H1 (cell line): Measurements from ENCODE around the gene PLA2R1. TPM values are rescaled to one million over a fixed set of nuclear protein-coding genes. Genes with fewer than 3 reads are reported as not detected.

Source experiments
- CTCF ChIA-PET: fragments of 300-600 bp; sonication (Branson Sonifier 250); formaldehyde crosslinking; loops from one replicate; lab custom pipeline; 2021; ENCODE audit not compliant: partially characterized antibody; lab: Charles Lee
- POLR2A ChIA-PET: fragments of 300-600 bp; sonication (Branson Sonifier 250); formaldehyde crosslinking; loops from one replicate; lab custom pipeline; 2021; ENCODE audit warnings: inconsistent platforms; ENCODE audit not compliant: partially characterized antibody; lab: Charles Lee
- DNase-seq, 2 experiments: peaks; one replicate each; pipeline versions ENCODE4 v3.0.0 to v3.0.0-alpha.2; 2010 to 2022; ENCODE audit warnings: low spot score in 2 of 2, low read depth in 1 of 2, mixed read lengths in 1 of 2
- FAIRE-seq: peaks from 2 replicates; lab custom pipeline; 2011; peaks lifted over from hg19 to GRCh38; lab: Jason Lieb, UNC
- H2AFZ ChIP-seq: 2 replicates; pipeline ENCODE4 v1.8.1; 2012; ENCODE audit warnings: low read length, inconsistent platforms
- H2AK5ac ChIP-seq: 2 replicates; pipeline ENCODE4 v1.6.1; 2013; ENCODE audit warnings: low read depth, low read length
- H2BK120ac ChIP-seq: replicated peaks from 2 replicates; pipeline ENCODE3; 2013; ENCODE audit warnings: low read depth, low read length, inconsistent platforms
- H2BK12ac ChIP-seq: 2 replicates; pipeline ENCODE4 v1.6.1; 2013; ENCODE audit warnings: low read depth, low read length
- H2BK15ac ChIP-seq: 2 replicates; pipeline ENCODE4 v1.6.1; 2013; ENCODE audit warnings: low read length
- H2BK20ac ChIP-seq: 2 replicates; pipeline ENCODE4 v1.6.1; 2013; ENCODE audit warnings: low read length
- H2BK5ac ChIP-seq: 2 replicates; pipeline ENCODE4 v1.6.1; 2013; ENCODE audit warnings: low read depth, low read length
- H3K14ac ChIP-seq: 2 replicates; pipeline ENCODE4 v1.6.1; 2013; ENCODE audit warnings: inconsistent platforms; ENCODE audit not compliant: insufficient read length
- H3K18ac ChIP-seq: 2 replicates; pipeline ENCODE4 v1.6.1; 2013; ENCODE audit warnings: low read length; ENCODE audit errors: extremely low read depth
- H3K23ac ChIP-seq: 2 replicates; pipeline ENCODE4 v1.6.1; 2013; ENCODE audit warnings: inconsistent platforms; ENCODE audit not compliant: insufficient read length
- H3K23me2 ChIP-seq: 2 replicates; pipeline ENCODE4 v1.6.1; 2013; ENCODE audit warnings: low read depth, low read length
- H3K27ac ChIP-seq: 2 replicates; pipeline ENCODE4 v1.6.1; 2011; ENCODE audit warnings: low read depth, low read length, inconsistent platforms
- H3K27me3 ChIP-seq, 4 experiments: replicated peaks in 1 of 4; 1 replicate in 1 of 4; 2 replicates in 3 of 4; pipeline versions ENCODE4 v1.6.1 to v1.8.1; 2011 to 2013; ENCODE audit warnings: low read length in 3 of 4, mild to moderate bottlenecking in 3 of 4, inconsistent platforms in 2 of 4, mixed read lengths in 2 of 4, moderate library complexity in 1 of 4; ENCODE audit not compliant: control insufficient read depth in 3 of 4, insufficient read depth in 3 of 4; ENCODE audit errors: extremely low read depth in 1 of 4
- H3K36me3 ChIP-seq, 4 experiments: 2 replicates each; pipeline versions ENCODE4 v1.6.1 to v1.8.1; 2011 to 2013; ENCODE audit warnings: mild to moderate bottlenecking in 4 of 4, low read length in 3 of 4, moderate library complexity in 2 of 4, control low read depth in 1 of 4, inconsistent platforms in 1 of 4; ENCODE audit not compliant: insufficient read depth in 4 of 4, control insufficient read depth in 2 of 4
- H3K4ac ChIP-seq: replicated peaks from 2 replicates; pipeline ENCODE3; 2013; ENCODE audit warnings: low read length, low read depth, mixed read lengths, inconsistent platforms; ENCODE audit not compliant: insufficient read length
- H3K4me1 ChIP-seq, 4 experiments: replicated peaks in 1 of 4; 1 replicate in 1 of 4; 2 replicates in 3 of 4; pipeline versions ENCODE4 v1.6.1 to v1.8.1; 2011 to 2013; ENCODE audit warnings: low read length in 3 of 4, inconsistent platforms in 2 of 4, mixed read lengths in 1 of 4; ENCODE audit not compliant: insufficient read depth in 4 of 4, control insufficient read depth in 3 of 4
- H3K4me2 ChIP-seq, 2 experiments: 2 replicates each; pipeline versions ENCODE4 v1.6.1 to v1.8.1; 2011 to 2013; ENCODE audit warnings: low read depth in 2 of 2, low read length in 2 of 2, control low read depth in 1 of 2, inconsistent platforms in 1 of 2, mild to moderate bottlenecking in 1 of 2; ENCODE audit not compliant: insufficient read depth in 1 of 2
- H3K4me3 ChIP-seq, 4 experiments: fragments of 200-600, 300-600 bp in 1 of 4; sonication (generic), shearing (Covaris generic), sonication (Bioruptor Twin) in 1 of 4; 2 replicates each; pipeline versions ENCODE4 v1.5.1 to v1.8.1; 2011 to 2016; ENCODE audit warnings: low read length in 4 of 4, low read depth in 3 of 4, control low read depth in 2 of 4, inconsistent platforms in 2 of 4, mild to moderate bottlenecking in 2 of 4, mixed read lengths in 1 of 4, moderate library complexity in 1 of 4; ENCODE audit not compliant: insufficient read depth in 2 of 4; ENCODE audit errors: extremely low read depth in 1 of 4
- H3K56ac ChIP-seq: replicated peaks from 2 replicates; pipeline ENCODE3; 2013; ENCODE audit warnings: low read depth, mild to moderate bottlenecking, mixed read lengths, low read length, inconsistent platforms; ENCODE audit not compliant: insufficient read length
- H3K79me1 ChIP-seq: 2 replicates; pipeline ENCODE4 v1.6.1; 2013; ENCODE audit warnings: low read depth, low read length, control low read depth
- H3K79me2 ChIP-seq, 2 experiments: 2 replicates each; pipeline versions ENCODE4 v1.6.1 to v1.8.1; 2012 to 2013; ENCODE audit warnings: low read length in 2 of 2, mild to moderate bottlenecking in 2 of 2, inconsistent platforms in 1 of 2; ENCODE audit not compliant: insufficient read depth in 2 of 2, control insufficient read depth in 1 of 2
- H3K9ac ChIP-seq, 4 experiments: replicated peaks in 1 of 4; 1 replicate in 1 of 4; 2 replicates in 3 of 4; pipeline versions ENCODE4 v1.6.1 to v1.8.1; 2011 to 2013; ENCODE audit warnings: low read depth in 3 of 4, low read length in 3 of 4, control low read depth in 2 of 4, mild to moderate bottlenecking in 2 of 4, moderate library complexity in 2 of 4, inconsistent platforms in 1 of 4; ENCODE audit errors: extremely low read depth in 1 of 4
- H3K9me3 ChIP-seq, 2 experiments: 2 replicates each; pipeline versions ENCODE4 v1.6.1 to v1.8.1; 2012 to 2013; ENCODE audit warnings: mild to moderate bottlenecking in 2 of 2, moderate library complexity in 2 of 2, control low read depth in 1 of 2, inconsistent platforms in 1 of 2, low read depth in 1 of 2, low read length in 1 of 2, mixed read lengths in 1 of 2; ENCODE audit not compliant: insufficient read depth in 2 of 2
- H4K20me1 ChIP-seq, 2 experiments: replicated peaks in 1 of 2; 2 replicates each; pipeline versions ENCODE3 to v1.8.1; 2011 to 2013; ENCODE audit warnings: inconsistent platforms in 2 of 2, low read length in 2 of 2, mild to moderate bottlenecking in 1 of 2; ENCODE audit not compliant: insufficient read depth in 2 of 2, control insufficient read depth in 1 of 2
- H4K5ac ChIP-seq: 2 replicates; pipeline ENCODE4 v1.6.1; 2013; ENCODE audit warnings: low read length, low read depth, mixed read lengths, inconsistent platforms; ENCODE audit not compliant: insufficient read length
- H4K8ac ChIP-seq: 2 replicates; pipeline ENCODE4 v1.8.0; 2013; ENCODE audit warnings: mild to moderate bottlenecking, moderate library complexity, low read length, inconsistent platforms; ENCODE audit not compliant: insufficient read depth; ENCODE audit errors: extremely low read depth
- H4K91ac ChIP-seq: replicated peaks from 2 replicates; pipeline ENCODE3; 2013; ENCODE audit warnings: low read length, mixed read lengths, inconsistent platforms; ENCODE audit not compliant: insufficient read length
- ASH2L ChIP-seq: fragments of 200-600, 300-600 bp; sonication (generic); IDR thresholded peaks from one replicate; pipeline ENCODE4 v1.7.1; 2017; ENCODE audit warnings: low read length
- BACH1 ChIP-seq: IDR thresholded peaks from 2 replicates; pipeline ENCODE4 v1.6.1; 2012; ENCODE audit warnings: low read length, improper control_type of control experiment
- CTBP2 ChIP-seq: IDR thresholded peaks from 2 replicates; pipeline ENCODE4 v1.7.0; 2011; ENCODE audit warnings: borderline replicate concordance, mild to moderate bottlenecking, moderate library complexity, mixed read lengths, low read length; ENCODE audit not compliant: insufficient read depth, insufficient read length
- POLR2A ChIP-seq, 2 experiments: IDR thresholded peaks; 1 replicate in 1 of 2; 2 replicates in 1 of 2; pipeline ENCODE4 v1.6.1; 2011; ENCODE audit warnings: low read depth in 2 of 2, low read length in 2 of 2, mild to moderate bottlenecking in 2 of 2; ENCODE audit errors: control extremely low read depth in 1 of 2
- RFX5 ChIP-seq: IDR thresholded peaks from 2 replicates; pipeline ENCODE4 v1.6.1; 2011; ENCODE audit warnings: low read depth, low read length, improper control_type of control experiment, borderline replicate concordance
- SP1 ChIP-seq: IDR thresholded peaks from 2 replicates; pipeline ENCODE4 v1.6.1; 2011; ENCODE audit warnings: low read depth, low read length
- SP2 ChIP-seq: IDR thresholded peaks from 2 replicates; pipeline ENCODE4 v1.6.1; 2012; ENCODE audit warnings: mild to moderate bottlenecking, low read length, inconsistent platforms
- SP4 ChIP-seq: IDR thresholded peaks from 2 replicates; pipeline ENCODE4 v1.6.1; 2012; ENCODE audit warnings: low read length, inconsistent platforms
- ZNF274 ChIP-seq: IDR thresholded peaks from 2 replicates; pipeline ENCODE4 v1.7.0; 2012; ENCODE audit warnings: low read length, borderline replicate concordance; ENCODE audit errors: extremely low read depth
- WGBS, 2 experiments: shearing (Covaris generic) in 1 of 2; methylation state at CpG; one replicate each; pipeline versions ENCODE4 v1.1.6 to v1.1.7; 2013 to 2015; ENCODE audit warnings: low lambda C conversion rate in 2 of 2, mixed read lengths in 2 of 2, inconsistent platforms in 1 of 2, low coverage in 1 of 2, missing lambda C conversion rate in 1 of 2; ENCODE audit not compliant: insufficient replicate concordance in 2 of 2, insufficient coverage in 1 of 2, insufficient read length in 1 of 2; ENCODE audit errors: extremely low coverage in 1 of 2, missing lambda C conversion rate in 1 of 2; 5-methylcytosine and 5-hydroxymethylcytosine counted together
- polyA plus RNA-seq, 7 experiments: library from polyadenylated mRNA; depleted of rRNA in 3 of 7; stranded (reverse) in 5 of 7; unstranded in 2 of 7; fragments of >200 nt in 5 of 7; fragments of 200-250 nt in 2 of 7; gene quantifications; 1 replicate in 5 of 7; 2 replicates in 1 of 7; 4 replicates in 1 of 7; pipeline versions ENCODE4 v1.2.1 to v1.2.3, GENCODE V29; 2011 to 2013; ENCODE audit warnings: missing spikeins in 2 of 7, mixed read lengths in 2 of 7
- total RNA-seq: library from RNA; stranded (reverse); fragmentation: NEBNext Ultra II Directional; extraction: Animal tissue kit (Norgen Biotek cat#: 25700); gene quantifications from 2 replicates; pipeline ENCODE4 v1.2.1, GENCODE V29; 2021
- TF ChIP-seq, protein P1 (sequence below): IDR thresholded peaks from 2 replicates; pipeline ENCODE4 v1.6.1; 2012; ENCODE audit warnings: low read length, inconsistent platforms
- TF ChIP-seq, protein P2 (sequence below): IDR thresholded peaks from 2 replicates; pipeline ENCODE4 v1.6.1; 2012; ENCODE audit warnings: inconsistent platforms

PLA2R1 gene
- total and polyA plus RNA-seq, 2 of the 8 experiments (the other 6 are each of a cell fraction or from before 2014, with no cell fraction given): 0.65 to 1.5 TPM

DNA sequence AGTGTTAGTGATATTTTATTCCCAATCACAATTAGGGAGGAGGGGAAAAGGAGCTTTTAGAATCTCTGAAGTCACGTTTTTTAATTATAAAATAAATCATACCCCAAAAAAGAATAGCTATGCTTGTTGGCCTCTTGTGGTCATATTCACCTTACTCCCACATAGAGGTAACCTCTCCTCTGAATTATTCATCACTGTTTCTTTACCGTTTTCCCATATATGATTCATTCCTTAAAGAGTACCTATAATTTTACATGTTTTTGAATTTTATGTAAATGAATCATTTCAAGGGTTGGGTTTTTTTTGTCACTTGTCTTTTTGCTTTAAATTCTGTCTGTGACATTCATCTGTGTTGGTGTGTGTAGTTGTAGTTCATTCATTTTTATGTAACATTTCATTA lies 153.8 kb downstream of the PLA2R1 start:
- Histone ChIP-seq H3K4me3 (no peak overlapping the region), H2BK15ac (no peak overlapping the region), H3K79me1 (no peaks in the 10 kb centered on the region), H3K4ac (no peak overlapping the region), H3K14ac (no peak overlapping the region), H2BK120ac (no peak overlapping the region), H2BK5ac (no peak overlapping the region), H3K56ac (no peak overlapping the region), H4K8ac (no peak overlapping the region), H2AK5ac (no peak overlapping the region), H4K5ac (no peak overlapping the region), H3K4me1 (peaks cover 0 to 2% (median under 1%) of the 10 kb centered on the region in 4 experiments; a peak in 3 of 7 replicates), H3K23me2 (peaks cover 5% of the 10 kb centered on the region; the same call in 1 of the 2 replicates), H4K20me1 (no peaks in the 10 kb centered on the region), H2AFZ (no peak overlapping the region), H3K23ac (no peak overlapping the region), H3K9me3 (no peaks in the 10 kb centered on the region), H3K27me3 (peaks cover 0 to 12% (median 11%) of the 10 kb centered on the region in 4 experiments; a peak in 5 of 7 replicates), H2BK12ac (no peak overlapping the region), H4K91ac (no peak overlapping the region), H3K36me3 (no peaks in the 10 kb centered on the region), H3K18ac (no peak overlapping the region), H3K79me2 (no peaks in the 10 kb centered on the region), H2BK20ac (no peak overlapping the region), H3K9ac (no peak overlapping the region), H3K4me2 (no peak overlapping the region), H3K27ac (no peak overlapping the region)
- POLR2A ChIA-PET: interaction anchor here (0.6 kb wide), 1 partner anchor 1202 kb away, joined by 3 read pairs; no protein-coding TSS in a partner anchor
- WGBS, 2 experiments: 75% methylated on average over 2 of the region's 2 CpGs; no CpG with 5 or more reads in 1 of the 2 experiments
- DNase-seq (no peak), FAIRE-seq (no peak)
- TF ChIP-seq, protein P1, sequence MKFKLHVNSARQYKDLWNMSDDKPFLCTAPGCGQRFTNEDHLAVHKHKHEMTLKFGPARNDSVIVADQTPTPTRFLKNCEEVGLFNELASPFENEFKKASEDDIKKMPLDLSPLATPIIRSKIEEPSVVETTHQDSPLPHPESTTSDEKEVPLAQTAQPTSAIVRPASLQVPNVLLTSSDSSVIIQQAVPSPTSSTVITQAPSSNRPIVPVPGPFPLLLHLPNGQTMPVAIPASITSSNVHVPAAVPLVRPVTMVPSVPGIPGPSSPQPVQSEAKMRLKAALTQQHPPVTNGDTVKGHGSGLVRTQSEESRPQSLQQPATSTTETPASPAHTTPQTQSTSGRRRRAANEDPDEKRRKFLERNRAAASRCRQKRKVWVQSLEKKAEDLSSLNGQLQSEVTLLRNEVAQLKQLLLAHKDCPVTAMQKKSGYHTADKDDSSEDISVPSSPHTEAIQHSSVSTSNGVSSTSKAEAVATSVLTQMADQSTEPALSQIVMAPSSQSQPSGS: no peak
- no peak for TF ChIP-seq POLR2A (IDR thresholded peaks at IDR 0.05; ENCODE audit: control extremely low read depth in 1 of 2, low read depth in 2 of 2, low read length in 2 of 2)
- no peak for TF ChIP-seq SP4
- TF ChIP-seq SP2: no peak
- TF ChIP-seq ASH2L: no peak
- TF ChIP-seq BACH1: no peak
- no peak for TF ChIP-seq CTBP2
- no peak for TF ChIP-seq RFX5
- TF ChIP-seq, protein P2, sequence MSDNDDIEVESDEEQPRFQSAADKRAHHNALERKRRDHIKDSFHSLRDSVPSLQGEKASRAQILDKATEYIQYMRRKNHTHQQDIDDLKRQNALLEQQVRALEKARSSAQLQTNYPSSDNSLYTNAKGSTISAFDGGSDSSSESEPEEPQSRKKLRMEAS: no peak
- TF ChIP-seq ZNF274: no peak
- no peak for TF ChIP-seq SP1
- CTCF ChIA-PET: no interaction called here
